Uterus (tissue), 2 donors: ENCODE data around the gene TBRG4.

Source experiments
- CTCF ChIP-seq, 4 experiments: fragments of 200-600 bp in 2 of 4; fragments of 450-650 bp in 2 of 4; sonication (generic) in 2 of 4; IDR thresholded peaks; one replicate each; pipeline ENCODE4 v1.5.1; 2016 to 2019; ENCODE audit warnings: antibody characterized with exemption in 4 of 4, mild to moderate bottlenecking in 2 of 4, moderate library complexity in 1 of 4
- POLR2A ChIP-seq, 2 donors: fragments of 450-650 bp; IDR thresholded peaks; one replicate each; pipeline ENCODE4 v1.6.1; 2016; ENCODE audit warnings: antibody characterized with exemption in 2 of 2, mild to moderate bottlenecking in 1 of 2, moderate library complexity in 1 of 2

- TF ChIP-seq CTCF (IDR thresholded peaks at IDR 0.05) (no peak), POLR2A (IDR thresholded peaks at IDR 0.05) (no peak)
These were observed 53.6 kb downstream of the TBRG4 start for GRCh38 chr7:45057878-45058277.
